ENCODE measurements around the gene ZMYND19.

DNA sequence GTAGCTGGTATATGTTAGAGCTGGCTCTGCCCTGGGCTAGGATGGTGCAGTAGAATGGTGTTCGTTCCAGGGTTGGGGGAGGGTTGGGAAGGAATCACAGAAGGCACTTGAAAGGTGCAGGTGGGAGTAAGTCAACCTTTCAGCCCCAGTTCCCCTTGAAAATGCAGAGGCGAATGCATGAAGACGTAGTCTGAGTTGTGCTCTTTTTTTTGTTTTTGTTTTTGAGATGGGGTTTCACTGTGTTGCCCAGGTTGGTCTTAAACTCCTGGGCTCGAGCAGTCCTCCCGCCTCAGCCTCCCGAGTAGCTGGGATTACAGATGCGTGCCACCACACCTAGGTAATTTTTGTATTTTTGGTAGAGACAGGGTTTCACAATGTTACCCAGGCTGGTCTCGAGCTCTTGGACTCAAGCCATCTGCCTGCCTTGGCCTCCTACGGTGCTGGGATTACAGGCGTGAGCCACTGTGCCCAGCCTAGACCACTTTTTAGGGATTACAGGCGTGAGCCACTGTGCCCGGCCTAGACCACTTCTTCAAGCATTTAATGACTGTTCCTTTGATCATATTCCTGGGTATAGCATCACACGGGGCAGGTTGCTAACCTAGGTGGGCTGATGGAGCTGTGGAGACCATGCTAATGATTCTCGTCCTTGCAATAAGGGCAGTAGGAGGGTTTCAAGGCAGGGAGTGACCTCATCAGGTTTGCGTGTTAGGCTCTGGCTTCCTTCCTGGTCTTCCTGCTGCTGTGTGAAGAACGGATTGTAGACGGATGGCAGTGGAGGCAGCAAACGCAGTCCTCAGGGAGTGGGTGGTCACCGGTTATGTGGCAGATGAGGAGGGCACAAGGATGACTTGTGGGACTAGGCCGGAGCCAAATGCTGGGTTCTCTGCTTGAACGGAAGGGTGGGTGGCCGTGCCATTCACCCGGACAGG, 42.2 kb upstream of the ZMYND19 start:
- TF ChIP-seq POLR2A (IDR thresholded peaks at IDR 0.05), result no peak
- TF ChIP-seq, protein P1, sequence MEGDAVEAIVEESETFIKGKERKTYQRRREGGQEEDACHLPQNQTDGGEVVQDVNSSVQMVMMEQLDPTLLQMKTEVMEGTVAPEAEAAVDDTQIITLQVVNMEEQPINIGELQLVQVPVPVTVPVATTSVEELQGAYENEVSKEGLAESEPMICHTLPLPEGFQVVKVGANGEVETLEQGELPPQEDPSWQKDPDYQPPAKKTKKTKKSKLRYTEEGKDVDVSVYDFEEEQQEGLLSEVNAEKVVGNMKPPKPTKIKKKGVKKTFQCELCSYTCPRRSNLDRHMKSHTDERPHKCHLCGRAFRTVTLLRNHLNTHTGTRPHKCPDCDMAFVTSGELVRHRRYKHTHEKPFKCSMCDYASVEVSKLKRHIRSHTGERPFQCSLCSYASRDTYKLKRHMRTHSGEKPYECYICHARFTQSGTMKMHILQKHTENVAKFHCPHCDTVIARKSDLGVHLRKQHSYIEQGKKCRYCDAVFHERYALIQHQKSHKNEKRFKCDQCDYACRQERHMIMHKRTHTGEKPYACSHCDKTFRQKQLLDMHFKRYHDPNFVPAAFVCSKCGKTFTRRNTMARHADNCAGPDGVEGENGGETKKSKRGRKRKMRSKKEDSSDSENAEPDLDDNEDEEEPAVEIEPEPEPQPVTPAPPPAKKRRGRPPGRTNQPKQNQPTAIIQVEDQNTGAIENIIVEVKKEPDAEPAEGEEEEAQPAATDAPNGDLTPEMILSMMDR (IDR thresholded peaks at IDR 0.05), result no peak
